Effector memory CD8-positive, alpha-beta T cell (primary cell): ENCODE data around the gene PPP4R2.

Experiments
- ATAC-seq: fragments of 150-1000 bp; cut with Tn5 transposase; replicated peaks from 2 replicates; pipeline ENCODE4 v1.10.0; 2021; ENCODE audit warnings: mild to moderate bottlenecking, moderate library complexity
- DNase-seq, 3 experiments: peaks; one replicate each; pipeline ENCODE4 v3.0.0; 2021
- H3K27ac Mint-ChIP-seq, 2 donors: one replicate each; pipeline ENCODE4 v1.8.0; 2022; ENCODE audit warnings: mild to moderate bottlenecking in 2 of 2, mixed read lengths in 2 of 2, moderate library complexity in 2 of 2
- H3K27me3 Mint-ChIP-seq, 2 donors: one replicate each; pipeline ENCODE4 v1.8.0; 2022; ENCODE audit warnings: mixed read lengths in 2 of 2
- H3K36me3 Mint-ChIP-seq: one replicate; pipeline ENCODE4 v1.8.0; 2022; ENCODE audit warnings: mild to moderate bottlenecking, moderate library complexity, mixed read lengths; ENCODE audit not compliant: insufficient read depth
- H3K4me1 Mint-ChIP-seq, 2 donors: one replicate each; pipeline ENCODE4 v1.8.0; 2022; ENCODE audit warnings: low read depth in 2 of 2, mixed read lengths in 2 of 2
- H3K4me3 Mint-ChIP-seq, 2 donors: one replicate each; pipeline ENCODE4 v1.8.0; 2022; ENCODE audit warnings: mild to moderate bottlenecking in 2 of 2, mixed read lengths in 2 of 2, moderate library complexity in 2 of 2
- H3K9me3 Mint-ChIP-seq, 2 donors: one replicate each; pipeline ENCODE4 v1.8.0; 2022; ENCODE audit warnings: mixed read lengths in 2 of 2

Gene PPP4R2

DNA sequence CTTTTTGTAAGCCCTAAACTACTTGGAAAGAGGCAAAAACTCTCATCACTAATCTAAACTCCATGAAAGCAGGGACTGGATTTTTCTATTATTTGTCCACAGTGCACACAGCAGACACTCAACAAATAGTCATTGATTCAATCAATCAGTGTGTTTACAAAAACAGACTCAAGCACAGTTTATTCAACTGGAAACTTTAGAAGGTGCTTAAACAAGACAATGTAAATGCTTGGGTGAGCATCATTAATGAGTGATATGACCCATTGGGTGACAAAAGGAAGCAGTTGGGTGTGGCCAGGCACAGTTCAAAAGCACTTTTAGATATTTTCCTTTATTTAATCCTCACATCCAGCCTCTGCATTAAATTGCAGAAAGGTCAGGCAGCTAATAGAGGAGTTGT is 32.0 kb upstream of the PPP4R2 start:
- peaks cover 7 to 23% of the 10 kb centered on the region in 2 donors for H3K4me1 Mint-ChIP-seq
- no peaks in the 10 kb centered on the region for H3K9me3 Mint-ChIP-seq
- H3K27me3 Mint-ChIP-seq, result no peaks in the 10 kb centered on the region
- H3K4me3 Mint-ChIP-seq, result no peak overlapping the region
- DNase-seq (no peak), ATAC-seq (no peak)
- no peak overlapping the region for H3K27ac Mint-ChIP-seq
- no peaks in the 10 kb centered on the region for H3K36me3 Mint-ChIP-seq

DNA sequence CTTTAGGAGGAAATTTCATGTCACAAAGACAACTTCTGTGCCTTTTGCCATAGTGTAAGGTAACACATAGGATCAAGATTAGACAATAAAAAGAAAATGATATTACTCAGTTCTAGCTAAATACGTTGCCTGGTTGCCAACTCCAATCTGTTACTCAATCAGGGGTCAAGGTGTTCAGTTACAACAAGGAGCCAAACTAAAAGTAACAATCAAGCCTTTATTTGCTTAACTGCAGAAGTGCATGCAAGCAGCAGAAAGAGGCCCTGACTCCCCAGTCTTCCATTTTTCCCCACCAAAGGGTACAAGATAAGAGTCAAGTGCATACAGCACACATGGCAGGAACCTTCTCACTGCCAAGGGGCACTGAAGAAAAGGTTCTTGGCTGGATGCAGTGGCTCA is 28.3 kb upstream of the PPP4R2 start:
- no peaks in the 10 kb centered on the region for H3K9me3 Mint-ChIP-seq
- ATAC-seq (no peak), DNase-seq (no peak)
- H3K27ac Mint-ChIP-seq, result no peak overlapping the region
- peaks cover 10 to 17% of the 10 kb centered on the region in 2 donors for H3K4me1 Mint-ChIP-seq
- no peak overlapping the region for H3K4me3 Mint-ChIP-seq
- no peaks in the 10 kb centered on the region for H3K36me3 Mint-ChIP-seq
- H3K27me3 Mint-ChIP-seq, result peaks cover 0 to 5% of the 10 kb centered on the region in 2 donors

DNA sequence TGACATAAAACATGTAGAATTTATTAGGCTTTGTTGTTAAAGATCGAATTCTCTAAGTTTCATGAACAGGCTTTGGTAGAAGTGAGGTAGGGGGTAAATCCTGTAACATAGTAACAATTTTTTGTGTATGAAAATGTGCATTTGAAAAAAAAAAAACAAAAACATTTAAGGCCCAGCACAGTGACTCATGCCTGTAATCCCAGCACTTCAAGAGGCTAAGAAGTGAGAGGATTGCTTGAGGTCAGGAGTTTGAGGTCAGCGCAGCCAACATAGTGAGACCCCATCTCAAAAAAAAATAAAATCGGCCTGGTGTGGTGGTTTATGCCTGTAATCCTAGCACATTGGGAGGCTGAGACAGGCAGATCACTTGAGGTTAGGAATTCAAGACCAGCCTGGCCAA is 26.8 kb upstream of the PPP4R2 start:
- H3K36me3 Mint-ChIP-seq, result no peaks in the 10 kb centered on the region
- H3K4me3 Mint-ChIP-seq, result no peak overlapping the region
- H3K27ac Mint-ChIP-seq, result no peak overlapping the region
- peaks cover 0 to 6% of the 10 kb centered on the region in 2 donors for H3K27me3 Mint-ChIP-seq
- peaks cover 10 to 16% of the 10 kb centered on the region in 2 donors for H3K4me1 Mint-ChIP-seq
- ATAC-seq (no peak), DNase-seq (no peak)
- H3K9me3 Mint-ChIP-seq, result no peaks in the 10 kb centered on the region

DNA sequence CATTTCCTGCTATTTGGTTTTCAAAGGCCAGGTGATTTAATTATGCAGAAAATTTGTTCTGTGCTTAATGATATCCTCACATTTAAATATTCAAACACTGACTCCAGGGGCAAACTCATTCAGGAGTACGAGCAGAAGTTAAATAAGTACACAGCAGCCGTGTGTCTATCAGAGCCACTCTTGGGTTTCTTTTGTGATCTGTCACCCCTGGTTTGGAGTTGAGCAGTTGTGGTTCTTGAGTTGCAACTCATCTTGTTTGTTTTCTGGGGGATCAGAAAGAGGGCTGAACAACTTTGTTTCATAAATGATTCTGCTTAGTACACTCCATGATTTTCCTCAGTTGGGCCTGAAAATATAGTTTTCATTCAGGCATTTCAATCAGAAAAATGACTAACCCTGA is 25.7 kb upstream of the PPP4R2 start:
- Mint-ChIP-seq H3K9me3 (no peaks in the 10 kb centered on the region), H3K4me3 (no peak overlapping the region), H3K36me3 (no peaks in the 10 kb centered on the region), H3K4me1 (peaks cover 4 to 5% of the 10 kb centered on the region in 2 donors), H3K27ac (no peak overlapping the region), H3K27me3 (peaks cover 0 to 6% of the 10 kb centered on the region in 2 donors)
- ATAC-seq, result no peak
- no peak for DNase-seq

DNA sequence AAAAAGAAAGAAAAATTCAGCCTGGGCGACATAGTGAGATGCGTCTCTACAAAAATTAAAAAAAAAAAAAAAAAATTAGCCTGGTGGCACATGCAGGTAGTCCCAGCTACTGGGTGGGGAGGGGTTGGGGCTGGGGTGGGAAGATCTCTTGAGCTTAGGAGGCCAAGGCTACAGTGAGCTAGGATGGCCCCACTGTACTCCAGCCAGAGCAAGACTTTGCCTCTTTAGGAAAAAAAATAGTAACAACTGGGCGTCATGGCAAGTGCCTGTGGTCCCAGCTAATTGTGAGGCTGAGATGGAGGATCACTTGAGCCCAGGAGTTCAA is 23.9 kb upstream of the PPP4R2 start:
- DNase-seq (no peak), ATAC-seq (no peak)
- peaks cover 0 to 6% of the 10 kb centered on the region in 2 donors for H3K27me3 Mint-ChIP-seq
- peaks cover 0 to 3% of the 10 kb centered on the region in 2 donors for H3K4me1 Mint-ChIP-seq
- no peaks in the 10 kb centered on the region for H3K36me3 Mint-ChIP-seq
- no peaks in the 10 kb centered on the region for H3K9me3 Mint-ChIP-seq
- no peak overlapping the region for H3K4me3 Mint-ChIP-seq
- no peak overlapping the region for H3K27ac Mint-ChIP-seq

DNA sequence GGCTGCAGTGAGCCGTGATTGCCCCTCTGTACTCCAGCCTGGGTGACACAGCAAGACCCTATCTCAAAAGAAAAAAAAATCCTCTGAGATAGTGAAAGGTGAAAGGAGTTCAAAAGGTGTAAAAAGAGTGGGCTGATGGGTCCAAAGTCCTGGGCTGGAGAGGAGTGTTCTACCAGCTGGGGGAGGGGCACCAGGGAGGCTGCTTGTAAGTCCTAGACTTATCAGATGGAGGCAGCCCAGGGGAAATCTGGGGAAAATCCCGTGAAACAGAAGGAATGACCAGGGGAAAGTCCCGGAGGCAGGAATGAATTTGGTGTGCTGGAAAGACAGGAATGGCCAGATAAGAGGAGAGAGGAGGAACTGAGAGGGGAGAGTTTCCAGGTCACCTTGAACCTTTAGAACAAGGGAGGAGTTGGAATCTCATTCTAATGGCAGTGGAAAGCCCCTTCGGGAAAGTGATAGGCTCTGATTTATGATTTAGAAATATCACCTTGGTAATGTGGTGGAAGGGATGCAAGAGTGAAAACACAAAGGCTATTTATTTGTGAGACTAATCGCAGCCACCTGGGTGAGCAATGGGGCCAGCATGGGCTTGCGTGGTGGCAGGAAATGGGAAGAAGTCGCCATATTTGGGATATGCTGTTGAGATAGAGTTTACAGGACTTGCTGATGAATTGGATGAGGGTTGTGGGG is 23.4 kb upstream of the PPP4R2 start:
- no peak for DNase-seq
- Mint-ChIP-seq H3K27ac (no peak overlapping the region), H3K4me3 (no peak overlapping the region)

DNA sequence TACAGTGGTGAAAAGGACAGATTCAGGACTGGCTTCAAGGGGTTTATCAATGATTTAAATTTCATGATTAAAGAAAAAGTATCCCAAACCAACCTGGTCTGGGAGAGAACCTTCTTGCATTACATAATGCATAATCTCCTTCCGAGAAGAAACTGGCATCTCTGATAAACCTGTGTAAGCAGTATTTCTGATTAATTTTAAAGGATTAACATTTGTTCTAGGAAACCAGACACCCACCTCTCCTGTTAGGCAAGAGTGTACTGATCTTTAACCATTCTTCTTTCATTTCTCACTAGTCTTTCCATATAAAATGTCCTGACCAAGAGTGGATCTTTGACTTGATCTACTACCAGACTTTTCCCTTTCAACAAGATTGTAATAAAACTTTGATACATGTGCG is 22.8 kb upstream of the PPP4R2 start:
- ATAC-seq, result no peak
- no peak overlapping the region for H3K4me3 Mint-ChIP-seq
- H3K9me3 Mint-ChIP-seq, result no peaks in the 10 kb centered on the region
- H3K27me3 Mint-ChIP-seq, result peaks cover 0 to 6% of the 10 kb centered on the region in 2 donors
- H3K27ac Mint-ChIP-seq, result no peak overlapping the region
- no peak for DNase-seq
- H3K36me3 Mint-ChIP-seq, result no peaks in the 10 kb centered on the region
- peaks cover 0 to 3% of the 10 kb centered on the region in 2 donors for H3K4me1 Mint-ChIP-seq

More for the DNA sequence above, 23.4 kb upstream of the PPP4R2 start:
- no peaks in the 10 kb centered on the region for H3K9me3 Mint-ChIP-seq
- H3K27me3 Mint-ChIP-seq, result peaks cover 0 to 6% of the 10 kb centered on the region in 2 donors
- no peaks in the 10 kb centered on the region for H3K36me3 Mint-ChIP-seq
- ATAC-seq, result no peak
- peaks cover 0 to 3% of the 10 kb centered on the region in 2 donors for H3K4me1 Mint-ChIP-seq

DNA sequence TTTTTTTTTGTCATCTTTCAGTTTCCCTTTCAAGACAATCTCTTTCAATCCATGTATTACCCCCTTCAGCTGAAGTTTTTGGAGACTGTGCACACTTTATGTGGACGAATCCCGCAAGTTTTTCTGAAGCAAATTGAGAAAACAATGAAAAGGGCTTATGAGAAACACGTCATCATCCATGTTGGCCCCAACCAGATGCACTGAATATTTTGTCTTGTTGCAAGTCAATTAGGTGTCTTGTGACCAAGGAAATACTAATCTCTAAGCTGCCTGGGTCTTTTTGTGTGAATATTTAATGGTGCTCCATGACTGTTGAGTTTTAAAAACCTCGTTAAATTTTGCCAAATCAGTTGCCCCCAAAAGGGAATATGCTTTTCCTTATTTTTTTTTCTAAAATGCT is 21.7 kb upstream of the PPP4R2 start:
- no peak for DNase-seq
- Mint-ChIP-seq H3K36me3 (no peaks in the 10 kb centered on the region), H3K4me3 (no peak overlapping the region), H3K27ac (no peak overlapping the region), H3K27me3 (peaks cover 10 to 12% of the 10 kb centered on the region in 2 donors), H3K9me3 (no peaks in the 10 kb centered on the region), H3K4me1 (peaks cover 0 to 3% of the 10 kb centered on the region in 2 donors)
- ATAC-seq, result no peak

DNA sequence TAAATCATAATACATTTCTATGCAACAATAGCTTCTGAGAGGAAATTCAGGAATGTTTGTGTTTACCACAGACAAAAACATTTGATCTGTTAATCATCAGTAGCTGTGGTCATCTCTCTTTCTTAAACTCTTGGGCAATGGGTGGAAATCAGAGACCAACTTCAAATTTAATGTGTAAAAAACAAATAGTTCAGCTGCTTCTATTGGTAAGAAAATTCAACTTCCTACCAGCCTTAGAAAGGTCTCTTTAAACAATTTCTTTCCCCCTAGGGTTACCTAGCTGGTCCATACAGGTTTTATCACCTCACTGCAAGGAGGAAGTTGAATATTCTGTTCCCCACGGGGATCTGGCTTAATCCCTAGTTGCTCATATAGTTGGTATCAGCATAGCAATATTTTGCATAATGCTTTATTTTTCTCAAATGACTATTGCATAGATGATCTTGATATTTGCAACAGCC is 20.3 kb upstream of the PPP4R2 start:
- Mint-ChIP-seq H3K36me3 (no peaks in the 10 kb centered on the region), H3K27me3 (peaks cover 14% of the 10 kb centered on the region in 2 donors), H3K4me3 (no peak overlapping the region), H3K9me3 (no peaks in the 10 kb centered on the region), H3K27ac (no peak overlapping the region), H3K4me1 (peaks cover 0 to 3% of the 10 kb centered on the region in 2 donors)
- no peak for ATAC-seq
- no peak for DNase-seq

DNA sequence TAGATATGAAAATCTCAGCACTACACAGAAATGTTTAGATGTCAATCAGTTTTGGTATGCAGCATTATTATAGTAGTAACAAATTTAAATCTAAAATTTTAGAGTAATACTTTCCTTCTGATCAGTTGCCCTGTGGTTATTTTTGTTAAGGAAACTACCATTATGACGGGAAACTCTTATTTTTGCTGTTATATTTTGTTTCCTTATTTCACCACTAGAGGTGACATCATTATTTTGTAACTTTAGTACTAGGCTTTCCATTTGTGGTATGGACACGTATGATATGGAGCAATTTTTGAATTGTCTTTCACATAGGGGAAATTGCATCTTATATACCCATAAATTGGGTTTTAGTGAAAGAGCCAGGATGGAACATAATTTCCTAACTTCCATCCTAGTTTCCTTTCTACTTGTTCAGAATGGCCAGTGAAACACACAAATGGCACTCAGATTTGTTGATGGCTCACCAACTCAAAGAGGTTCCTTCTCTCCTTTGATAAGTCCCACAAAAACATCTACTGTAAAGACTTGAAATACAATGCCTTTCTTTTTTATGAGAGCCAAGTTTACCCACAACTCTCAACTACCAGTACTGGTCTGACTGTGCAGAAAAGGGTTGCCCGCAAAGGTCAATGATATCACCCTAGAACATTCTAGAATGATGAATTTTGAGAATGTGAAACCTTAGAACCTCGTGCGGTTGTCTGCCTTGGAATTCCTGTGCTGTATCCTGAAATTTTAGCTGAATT is 19.4 kb upstream of the PPP4R2 start:
- peak; percentile 59 for ATAC-seq
- Mint-ChIP-seq H3K27ac (peak overlapping the region in 1 of 2 donors; percentile 54), H3K27me3 (peaks cover 16 to 17% of the 10 kb centered on the region in 2 donors), H3K9me3 (no peaks in the 10 kb centered on the region), H3K4me3 (no peak overlapping the region), H3K36me3 (no peaks in the 10 kb centered on the region), H3K4me1 (peaks cover 0 to 3% of the 10 kb centered on the region in 2 donors)
- no peak for DNase-seq

DNA sequence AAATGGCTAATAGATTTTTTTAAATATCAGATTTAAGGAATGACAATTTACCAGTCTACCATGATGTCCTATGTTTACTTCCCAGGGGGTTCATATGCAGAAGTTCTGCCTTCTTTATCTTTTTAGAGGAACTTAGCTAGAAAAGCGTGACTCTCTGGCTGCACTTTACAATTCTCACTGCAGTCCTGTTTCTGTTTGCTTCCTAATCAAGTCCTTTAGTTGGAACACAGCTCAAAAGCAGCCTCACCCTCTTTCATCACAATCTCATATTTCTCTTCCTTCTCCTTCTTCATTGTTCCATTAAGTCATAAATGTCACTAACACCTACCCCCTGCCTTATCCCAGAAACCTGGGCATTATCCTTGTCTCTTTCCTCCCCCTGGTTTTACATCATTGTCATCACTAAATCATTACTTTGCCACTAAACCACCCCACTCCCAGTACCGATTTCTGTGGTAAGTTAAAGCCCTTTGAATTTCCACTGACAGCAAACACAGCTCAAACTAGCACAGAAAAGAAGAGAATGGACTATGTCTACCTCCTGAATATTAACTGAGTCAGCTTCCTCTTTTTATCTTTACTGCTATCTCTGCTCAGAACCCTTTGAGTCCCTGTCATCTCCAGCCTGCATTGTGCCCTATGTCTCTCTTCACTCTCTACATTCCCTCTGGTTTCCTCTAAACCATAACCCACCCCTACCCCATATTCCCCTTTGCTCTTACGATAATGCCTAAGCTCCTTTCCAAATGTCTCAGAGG is 13.8 kb upstream of the PPP4R2 start:
- Mint-ChIP-seq H3K4me1 (no peaks in the 10 kb centered on the region), H3K4me3 (no peak overlapping the region), H3K36me3 (no peaks in the 10 kb centered on the region), H3K27ac (no peak overlapping the region), H3K27me3 (peaks cover 28 to 35% of the 10 kb centered on the region in 2 donors), H3K9me3 (no peaks in the 10 kb centered on the region)
- no peak for ATAC-seq
- DNase-seq, result no peak

DNA sequence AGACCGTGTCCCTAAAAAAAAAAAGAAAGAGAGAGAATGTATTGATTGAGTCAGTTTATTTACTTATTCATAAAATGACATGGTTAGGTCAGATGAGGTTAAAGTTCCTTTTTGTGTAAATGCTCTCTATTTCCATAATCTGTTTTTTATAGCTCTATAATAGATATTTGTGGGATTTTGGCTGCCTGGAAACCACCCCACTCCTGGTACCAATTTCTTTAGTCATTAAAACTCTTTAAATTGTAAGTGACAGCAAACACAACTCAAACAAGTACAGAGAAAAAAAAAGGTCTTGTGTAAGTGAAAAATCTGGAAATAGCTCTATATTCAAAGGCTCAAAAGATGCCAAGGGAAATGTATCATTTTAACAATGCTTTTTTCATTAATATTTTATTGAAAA is 11.0 kb upstream of the PPP4R2 start:
- Mint-ChIP-seq H3K27me3 (peaks cover 20 to 21% of the 10 kb centered on the region in 2 donors), H3K27ac (no peak overlapping the region), H3K4me1 (no peaks in the 10 kb centered on the region), H3K36me3 (no peaks in the 10 kb centered on the region), H3K9me3 (no peaks in the 10 kb centered on the region), H3K4me3 (no peak overlapping the region)
- DNase-seq (no peak), ATAC-seq (no peak)

DNA sequence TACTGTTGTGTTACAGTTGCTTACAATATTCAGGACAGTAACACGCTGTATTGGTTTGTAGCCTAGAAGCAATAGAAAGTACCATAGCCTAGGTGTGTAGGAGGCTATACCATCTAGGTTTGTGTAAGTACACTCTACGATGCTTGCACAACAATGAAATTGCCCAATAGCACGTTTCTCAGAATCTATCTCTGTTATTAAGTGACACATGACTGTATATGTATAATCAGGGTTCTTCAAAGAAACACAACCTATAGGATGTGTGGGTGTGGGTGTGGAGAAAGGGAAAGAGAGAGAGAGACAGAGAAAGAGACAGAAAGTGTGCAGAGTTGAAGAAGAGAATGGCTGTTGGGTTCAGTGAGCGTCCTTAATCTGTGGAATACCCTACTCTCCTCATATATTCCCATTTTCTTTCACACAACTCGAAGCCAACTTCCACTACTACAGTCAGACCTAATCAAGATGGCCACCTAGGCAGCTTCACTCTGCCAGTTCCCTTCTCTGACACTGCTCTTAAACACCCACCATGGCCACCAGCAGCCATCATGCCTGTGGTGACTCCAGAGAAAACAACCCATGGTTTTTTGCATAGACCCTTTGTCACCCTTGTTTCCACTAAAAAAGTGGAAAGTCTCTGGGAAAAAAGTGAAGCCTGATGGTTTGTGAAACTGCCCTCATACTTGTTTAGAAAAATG is 5.8 kb upstream of the PPP4R2 start:
- Mint-ChIP-seq H3K27me3 (no peaks in the 10 kb centered on the region), H3K4me3 (no peak overlapping the region), H3K27ac (no peak overlapping the region), H3K9me3 (no peaks in the 10 kb centered on the region), H3K36me3 (peaks cover 2% of the 10 kb centered on the region), H3K4me1 (no peaks in the 10 kb centered on the region)
- no peak for ATAC-seq
- no peak for DNase-seq
